Uterus (tissue), 4 donors: ENCODE measurements around the gene LGALS3BP. TPM values are rescaled to one million over a fixed set of nuclear protein-coding genes. Genes with fewer than 3 reads are reported as not detected.
"Not testable (repeated sequence)": the region's sequence is repeated elsewhere in the genome, so short reads cannot be mapped to it uniquely, and the experiment has no call there.

Source experiments
- DNase-seq, 2 donors: peaks; one replicate each; pipeline ENCODE4 v3.0.0-alpha.2; 2019 to 2020
- H3K27ac ChIP-seq, 2 donors: fragments of 200-600 bp; sonication (generic); 1 replicate in 1 of 2; 2 replicates in 1 of 2; pipeline ENCODE4 v1.5.1; 2016 to 2018
- H3K27me3 ChIP-seq, 2 donors: fragments of 200-600 bp; sonication (generic); one replicate each; pipeline ENCODE4 v1.5.1; 2018 to 2019; ENCODE audit warnings: control low read depth in 1 of 2
- H3K36me3 ChIP-seq, 2 donors: fragments of 200-600 bp; sonication (generic); one replicate each; pipeline ENCODE4 v1.5.1; 2019; ENCODE audit warnings: control low read depth in 1 of 2
- H3K4me1 ChIP-seq, 2 donors: fragments of 200-600 bp; sonication (generic); one replicate each; pipeline ENCODE4 v1.5.1; 2018 to 2019; ENCODE audit warnings: control low read depth in 1 of 2
- H3K4me3 ChIP-seq, 2 donors: fragments of 200-600 bp; sonication (generic); 1 replicate in 1 of 2; 2 replicates in 1 of 2; pipeline ENCODE4 v1.5.1; 2018 to 2019; ENCODE audit warnings: mild to moderate bottlenecking in 1 of 2
- H3K9me3 ChIP-seq, 2 donors: fragments of 200-600 bp; sonication (generic); one replicate each; pipeline ENCODE4 v1.5.1; 2019; ENCODE audit warnings: control low read depth in 1 of 2
- POLR2A ChIP-seq, 2 donors: fragments of 450-650 bp; IDR thresholded peaks; one replicate each; pipeline ENCODE4 v1.6.1; 2016; ENCODE audit warnings: antibody characterized with exemption in 2 of 2, mild to moderate bottlenecking in 1 of 2, moderate library complexity in 1 of 2
- intact Hi-C: fragments of 100-400 bp; cut with DNase I; formaldehyde crosslinking; loops from one replicate; pipeline ENCODE4 v1.15.1; 2023; ENCODE audit warnings: low total_unique reads
- total RNA-seq, 4 donors: library from RNA; depleted of rRNA in 3 of 4; stranded (reverse); fragments of >200 nt in 3 of 4; gene quantifications; one replicate each; pipeline versions ENCODE4 v1.1.0 to v1.2.4, GENCODE V29; 2014 to 2023
- TF ChIP-seq, protein P1 (sequence below), 4 experiments: fragments of 200-600 bp in 2 of 4; fragments of 450-650 bp in 2 of 4; sonication (generic) in 2 of 4; IDR thresholded peaks; one replicate each; pipeline ENCODE4 v1.5.1; 2016 to 2019; ENCODE audit warnings: antibody characterized with exemption in 4 of 4, mild to moderate bottlenecking in 2 of 4, moderate library complexity in 1 of 4
- donor health status: DM: yes; HTN: yes; CAD: no.

LGALS3BP gene
- total RNA-seq, 4 donors from 2014 or later: 88.2 to 396 (median 244) TPM

DNA sequence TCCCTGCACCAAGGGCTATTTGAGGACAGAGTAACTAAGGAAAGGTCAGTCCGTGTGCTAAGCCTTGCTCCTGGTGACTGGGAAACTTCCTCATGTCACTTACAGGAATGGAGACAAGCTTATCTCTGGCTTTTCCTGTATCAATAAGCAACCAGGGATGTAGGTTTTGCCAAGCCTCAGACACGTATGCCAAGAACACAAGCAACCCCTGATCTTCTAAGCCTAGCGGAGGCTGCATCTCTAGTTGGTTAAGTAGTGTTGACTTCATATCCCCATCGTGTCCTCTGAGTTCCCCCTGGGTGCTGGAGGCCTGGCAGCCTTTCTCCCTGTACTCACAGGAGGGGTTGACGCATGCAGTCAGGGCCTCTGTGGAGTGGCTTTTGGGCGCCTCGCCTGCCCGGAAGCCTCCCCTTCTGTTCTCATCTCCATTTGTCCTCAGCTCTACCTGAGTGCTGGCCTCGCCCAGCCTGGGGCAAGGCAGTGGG lies 42.8 kb upstream of the LGALS3BP start:
- no peak for TF ChIP-seq POLR2A (IDR thresholded peaks at IDR 0.05)
- TF ChIP-seq, protein P1, sequence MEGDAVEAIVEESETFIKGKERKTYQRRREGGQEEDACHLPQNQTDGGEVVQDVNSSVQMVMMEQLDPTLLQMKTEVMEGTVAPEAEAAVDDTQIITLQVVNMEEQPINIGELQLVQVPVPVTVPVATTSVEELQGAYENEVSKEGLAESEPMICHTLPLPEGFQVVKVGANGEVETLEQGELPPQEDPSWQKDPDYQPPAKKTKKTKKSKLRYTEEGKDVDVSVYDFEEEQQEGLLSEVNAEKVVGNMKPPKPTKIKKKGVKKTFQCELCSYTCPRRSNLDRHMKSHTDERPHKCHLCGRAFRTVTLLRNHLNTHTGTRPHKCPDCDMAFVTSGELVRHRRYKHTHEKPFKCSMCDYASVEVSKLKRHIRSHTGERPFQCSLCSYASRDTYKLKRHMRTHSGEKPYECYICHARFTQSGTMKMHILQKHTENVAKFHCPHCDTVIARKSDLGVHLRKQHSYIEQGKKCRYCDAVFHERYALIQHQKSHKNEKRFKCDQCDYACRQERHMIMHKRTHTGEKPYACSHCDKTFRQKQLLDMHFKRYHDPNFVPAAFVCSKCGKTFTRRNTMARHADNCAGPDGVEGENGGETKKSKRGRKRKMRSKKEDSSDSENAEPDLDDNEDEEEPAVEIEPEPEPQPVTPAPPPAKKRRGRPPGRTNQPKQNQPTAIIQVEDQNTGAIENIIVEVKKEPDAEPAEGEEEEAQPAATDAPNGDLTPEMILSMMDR (IDR thresholded peaks at IDR 0.05): no peak
- Histone ChIP-seq H3K36me3 (no peaks in the 10 kb centered on the region), H3K27me3 (no peaks in the 10 kb centered on the region), H3K9me3 (no peaks in the 10 kb centered on the region), H3K4me3 (no peak overlapping the region), H3K27ac (peak overlapping the region; percentile 23 to 53), H3K4me1 (peaks cover 6 to 23% of the 10 kb centered on the region in 2 donors)
- intact Hi-C loops: no loop called here
- DNase-seq: peak in 1 of 2 donors; percentile 25

GRCh38 chr17:79021929-79022328 lies 42.2 kb upstream of the LGALS3BP start:
- intact Hi-C loops: not testable (repeated sequence)
- peak overlapping the region in 1 of 2 donors; percentile 47 for H3K27ac ChIP-seq

DNA sequence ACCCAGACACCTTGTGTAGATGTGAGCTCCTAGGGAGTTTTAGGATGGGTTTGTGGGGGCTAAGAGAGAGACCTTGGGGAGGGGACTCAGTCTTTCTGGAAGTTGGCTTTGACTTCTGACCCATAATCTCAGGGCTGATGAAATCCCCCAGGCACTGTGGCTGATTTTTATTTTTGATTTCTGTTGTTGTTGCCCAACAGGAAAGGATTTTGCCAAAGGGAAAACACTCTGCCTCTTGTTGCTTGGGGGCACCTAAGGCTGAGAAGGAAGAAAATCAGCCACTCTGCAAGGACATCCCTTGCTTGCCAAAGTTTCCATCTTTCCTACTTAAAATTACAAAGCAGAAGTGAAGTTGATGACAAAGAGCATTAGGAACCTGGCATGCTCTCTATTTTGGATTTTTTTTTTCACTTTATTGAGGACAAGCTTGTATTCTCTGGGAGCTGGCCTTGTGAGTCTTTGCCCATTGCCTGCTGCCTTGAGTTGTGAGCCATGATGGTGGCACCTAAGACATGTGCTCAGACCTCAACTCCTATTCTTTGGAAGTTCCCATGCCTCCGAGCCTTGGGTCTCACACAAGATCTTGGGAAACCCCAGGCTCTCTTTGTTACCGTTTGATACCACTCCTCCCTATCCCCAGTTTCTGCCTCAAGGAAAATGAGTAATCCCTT lies 41.0 kb upstream of the LGALS3BP start:
- peaks cover 0 to 11% of the 10 kb centered on the region in 2 donors for H3K4me1 ChIP-seq
- no peaks in the 10 kb centered on the region for H3K36me3 ChIP-seq
- H3K9me3 ChIP-seq: no peaks in the 10 kb centered on the region
- no peak overlapping the region for H3K4me3 ChIP-seq
- peak overlapping the region; percentile 42 to 47 for H3K27ac ChIP-seq
- intact Hi-C loops: no loop called here
- DNase-seq: peak in 1 of 2 donors; percentile 3
- TF ChIP-seq POLR2A (IDR thresholded peaks at IDR 0.05): no peak
- TF ChIP-seq, protein P1 (IDR thresholded peaks at IDR 0.05): no peak
- no peaks in the 10 kb centered on the region for H3K27me3 ChIP-seq

More at GRCh38 chr17:79021929-79022328, 42.2 kb upstream of the LGALS3BP start:
- not testable (repeated sequence) for H3K27me3 ChIP-seq, H3K4me3 ChIP-seq, H3K36me3 ChIP-seq, H3K9me3 ChIP-seq
- peak in 1 of 2 donors; percentile 4 for DNase-seq
- peaks cover 0 to 18% of the 10 kb centered on the region in 2 donors for H3K4me1 ChIP-seq

DNA sequence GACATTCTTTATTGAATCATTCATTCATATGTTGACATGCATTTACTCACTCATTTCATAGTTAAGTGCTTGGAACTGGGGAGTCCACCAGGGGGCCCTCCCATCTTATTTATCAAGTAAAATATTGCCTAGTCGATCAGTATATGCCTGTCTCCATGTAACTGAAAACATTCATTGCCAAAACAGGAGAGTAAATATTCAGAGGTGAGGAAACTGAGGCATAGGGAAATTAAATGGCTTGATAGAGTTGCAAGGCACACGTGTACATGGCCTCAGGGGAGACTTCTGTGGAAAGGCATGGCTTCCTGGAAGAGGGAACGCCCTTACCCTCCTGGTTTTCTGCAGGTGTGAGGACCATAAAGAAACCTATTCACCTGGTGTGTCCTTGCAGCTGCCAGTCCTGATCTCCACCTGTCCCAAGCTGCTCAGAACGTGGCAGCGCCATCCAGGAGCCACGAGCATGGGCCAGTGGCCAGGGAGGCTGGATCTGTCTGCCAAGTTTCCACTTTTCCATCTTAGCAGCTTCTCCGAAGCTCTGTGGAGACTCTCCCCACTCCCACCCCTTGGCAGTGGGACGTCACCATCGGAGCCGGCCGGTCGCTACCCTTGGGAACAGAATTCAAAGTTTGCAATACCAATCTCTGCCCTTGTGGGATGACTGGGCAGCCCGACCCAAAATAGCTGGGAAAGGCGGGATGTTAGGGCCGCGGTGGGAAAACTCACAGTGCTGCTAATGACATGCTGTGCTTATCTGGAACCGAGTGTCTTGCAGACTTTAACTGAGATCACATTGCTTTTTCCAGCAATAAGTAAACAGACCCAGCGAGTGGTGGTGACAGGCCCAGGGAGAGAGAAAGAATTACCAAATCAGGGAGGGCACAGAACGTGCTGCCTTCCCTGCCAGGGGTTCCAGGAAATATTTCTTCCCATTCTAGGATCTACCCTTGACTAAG lies 40.2 kb upstream of the LGALS3BP start:
- Histone ChIP-seq H3K4me1 (peaks cover 0 to 9% of the 10 kb centered on the region in 2 donors), H3K27me3 (no peaks in the 10 kb centered on the region), H3K27ac (peak overlapping the region; percentile 42 to 47), H3K36me3 (no peaks in the 10 kb centered on the region), H3K9me3 (no peaks in the 10 kb centered on the region), H3K4me3 (no peak overlapping the region)
- intact Hi-C loops: no loop called here
- DNase-seq: peak; percentile 56 to 72
- TF ChIP-seq POLR2A (IDR thresholded peaks at IDR 0.05): no peak
- TF ChIP-seq, protein P1 (IDR thresholded peaks at IDR 0.05): peak; percentile 62 to 76 (median 66)

DNA sequence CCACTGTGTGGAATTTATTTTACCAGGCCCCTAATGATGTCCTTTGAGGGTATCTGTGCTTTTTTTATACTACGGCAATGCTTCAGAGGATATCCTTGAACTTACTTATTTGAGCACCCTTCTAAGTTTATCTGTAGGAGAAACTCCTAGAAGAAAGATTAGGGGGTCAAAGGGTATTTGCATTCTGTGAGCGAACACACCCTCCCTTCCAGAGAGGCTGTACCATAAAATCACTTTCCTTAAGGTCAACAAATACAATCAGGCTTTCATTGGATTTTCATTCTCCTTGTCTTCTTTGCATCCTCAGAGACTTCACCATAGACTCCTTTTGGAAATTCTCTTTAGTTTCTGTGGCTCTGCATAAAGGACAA lies 39.5 kb upstream of the LGALS3BP start:
- peaks cover 0 to 3% of the 10 kb centered on the region in 2 donors for H3K4me1 ChIP-seq
- intact Hi-C loops: no loop called here
- no peak overlapping the region for H3K27ac ChIP-seq
- DNase-seq: no peak
- no peaks in the 10 kb centered on the region for H3K27me3 ChIP-seq
- TF ChIP-seq, protein P1 (IDR thresholded peaks at IDR 0.05): no peak
- TF ChIP-seq POLR2A (IDR thresholded peaks at IDR 0.05): no peak
- H3K9me3 ChIP-seq: no peaks in the 10 kb centered on the region
- H3K36me3 ChIP-seq: no peaks in the 10 kb centered on the region
- H3K4me3 ChIP-seq: no peak overlapping the region
